Astrocyte (in vitro differentiated cells and primary cell): ENCODE measurements around the gene CAMKMT. TPM values are rescaled to one million over a fixed set of nuclear protein-coding genes. Genes with fewer than 3 reads are reported as not detected.

Experiments
- DNase-seq: peaks from one replicate; pipeline ENCODE4 v3.0.0-alpha.2; 2010; ENCODE audit warnings: low read depth
- FAIRE-seq: peaks from 2 replicates; lab custom pipeline; 2011; peaks lifted over from hg19 to GRCh38; lab: Jason Lieb, UNC
- H2AFZ ChIP-seq: 2 replicates; pipeline ENCODE4 v1.6.0; 2012; ENCODE audit warnings: low read depth, low read length, inconsistent platforms
- H3K27ac ChIP-seq: 2 replicates; pipeline ENCODE4 v1.5.1; 2011; ENCODE audit warnings: low read depth, low read length, inconsistent platforms
- H3K27me3 ChIP-seq: 2 replicates; pipeline ENCODE4 v1.6.0; 2011; ENCODE audit warnings: low read length, inconsistent platforms; ENCODE audit not compliant: insufficient read depth
- H3K36me3 ChIP-seq: 2 replicates; pipeline ENCODE4 v1.5.1; 2011; ENCODE audit warnings: low read length, inconsistent platforms; ENCODE audit not compliant: insufficient read depth
- H3K4me1 ChIP-seq: 2 replicates; pipeline ENCODE4 v1.5.1; 2011; ENCODE audit warnings: low read length, inconsistent platforms; ENCODE audit not compliant: insufficient read depth
- H3K4me2 ChIP-seq: 2 replicates; pipeline ENCODE4 v1.6.0; 2012; ENCODE audit warnings: low read length, inconsistent platforms
- H3K4me3 ChIP-seq: 2 replicates; pipeline ENCODE4 v1.5.1; 2011; ENCODE audit warnings: low read depth, mild to moderate bottlenecking, low read length, inconsistent platforms; ENCODE audit not compliant: insufficient read depth
- H3K79me2 ChIP-seq: 2 replicates; pipeline ENCODE4 v1.6.0; 2012; ENCODE audit warnings: mild to moderate bottlenecking, low read length, inconsistent platforms; ENCODE audit not compliant: insufficient read depth
- H3K9ac ChIP-seq: 2 replicates; pipeline ENCODE4 v1.6.0; 2012; ENCODE audit warnings: mild to moderate bottlenecking, low read length, inconsistent platforms
- H3K9me3 ChIP-seq: 2 replicates; pipeline ENCODE4 v1.5.1; 2012; ENCODE audit warnings: low read depth, mild to moderate bottlenecking, low read length, inconsistent platforms; ENCODE audit not compliant: insufficient read depth
- H4K20me1 ChIP-seq: 2 replicates; pipeline ENCODE4 v1.6.0; 2012; ENCODE audit warnings: low read length, inconsistent platforms; ENCODE audit not compliant: insufficient read depth
- H3K27ac Mint-ChIP-seq: one replicate; pipeline ENCODE4 v1.8.0; 2021; ENCODE audit warnings: mild to moderate bottlenecking, mixed read lengths; ENCODE audit not compliant: unreplicated experiment
- H3K27me3 Mint-ChIP-seq: one replicate; pipeline ENCODE4 v1.8.0; 2021; ENCODE audit warnings: low read depth, mixed read lengths; ENCODE audit not compliant: unreplicated experiment
- H3K36me3 Mint-ChIP-seq: one replicate; pipeline ENCODE4 v1.8.0; 2021; ENCODE audit warnings: low read depth, mixed read lengths; ENCODE audit not compliant: unreplicated experiment
- H3K4me1 Mint-ChIP-seq: one replicate; pipeline ENCODE4 v1.8.0; 2021; ENCODE audit warnings: low read depth, mixed read lengths; ENCODE audit not compliant: unreplicated experiment
- H3K4me3 Mint-ChIP-seq: one replicate; pipeline ENCODE4 v1.8.0; 2021; ENCODE audit warnings: mild to moderate bottlenecking, moderate library complexity, mixed read lengths; ENCODE audit not compliant: unreplicated experiment
- H3K9me3 Mint-ChIP-seq: one replicate; pipeline ENCODE4 v1.8.0; 2021; ENCODE audit warnings: mild to moderate bottlenecking, mixed read lengths; ENCODE audit not compliant: unreplicated experiment
- EZH2 ChIP-seq: IDR thresholded peaks from 2 replicates; pipeline ENCODE4 v1.6.1; 2012; ENCODE audit warnings: mild to moderate bottlenecking, low read length, inconsistent platforms; ENCODE audit not compliant: insufficient read depth
- total RNA-seq: library from RNA; stranded (reverse); gene quantifications from 2 replicates; pipeline ENCODE4 v1.2.1, GENCODE V29; 2021
- TF ChIP-seq, protein P1 (sequence below): IDR thresholded peaks from 2 replicates; pipeline ENCODE4 v1.5.1; 2011; ENCODE audit warnings: low read depth, mild to moderate bottlenecking, inconsistent platforms, low read length, moderate library complexity; ENCODE audit not compliant: insufficient read depth

Gene CAMKMT
- total RNA-seq, 1 donor from 2014 or later, result 9.3 TPM

DNA sequence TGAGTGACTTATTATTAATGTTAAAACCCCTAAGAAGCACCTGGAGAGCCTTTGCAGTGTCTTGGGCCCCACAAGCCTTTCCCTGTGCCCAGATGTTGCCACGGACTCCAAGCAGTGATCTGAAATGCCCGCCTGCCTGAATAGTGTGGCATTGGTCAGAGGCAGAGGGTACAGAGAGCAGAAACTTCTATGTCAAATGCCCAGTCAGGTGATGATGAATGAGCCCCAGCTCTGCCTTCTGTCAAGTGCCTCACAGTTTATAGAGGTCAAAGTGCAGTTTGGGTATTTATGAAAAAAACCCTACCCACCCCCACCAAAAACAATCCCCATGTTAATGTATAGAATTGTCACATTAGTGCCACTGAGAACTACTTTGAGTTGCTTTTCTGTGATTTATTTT lies 409.8 kb downstream of the CAMKMT start:
- no peaks in the 10 kb centered on the region for H3K9me3 ChIP-seq
- H3K4me1 ChIP-seq, result no peaks in the 10 kb centered on the region
- no peak overlapping the region for H3K4me2 ChIP-seq
- Mint-ChIP-seq H3K27ac (no peak overlapping the region), H3K4me1 (peaks cover 12% of the 10 kb centered on the region), H3K36me3 (no peaks in the 10 kb centered on the region), H3K4me3 (no peak overlapping the region), H3K27me3 (peaks cover 22% of the 10 kb centered on the region), H3K9me3 (no peaks in the 10 kb centered on the region)
- no peak overlapping the region for H3K27ac ChIP-seq
- no peaks in the 10 kb centered on the region for H3K79me2 ChIP-seq
- no peaks in the 10 kb centered on the region for H3K36me3 ChIP-seq
- no peak overlapping the region for H3K9ac ChIP-seq
- H2AFZ ChIP-seq, result no peak overlapping the region
- DNase-seq (no peak), FAIRE-seq (no peak)
- H4K20me1 ChIP-seq, result no peaks in the 10 kb centered on the region
- H3K27me3 ChIP-seq, result peaks cover 46% of the 10 kb centered on the region
- no peak overlapping the region for H3K4me3 ChIP-seq
- TF ChIP-seq EZH2, result no peak

DNA sequence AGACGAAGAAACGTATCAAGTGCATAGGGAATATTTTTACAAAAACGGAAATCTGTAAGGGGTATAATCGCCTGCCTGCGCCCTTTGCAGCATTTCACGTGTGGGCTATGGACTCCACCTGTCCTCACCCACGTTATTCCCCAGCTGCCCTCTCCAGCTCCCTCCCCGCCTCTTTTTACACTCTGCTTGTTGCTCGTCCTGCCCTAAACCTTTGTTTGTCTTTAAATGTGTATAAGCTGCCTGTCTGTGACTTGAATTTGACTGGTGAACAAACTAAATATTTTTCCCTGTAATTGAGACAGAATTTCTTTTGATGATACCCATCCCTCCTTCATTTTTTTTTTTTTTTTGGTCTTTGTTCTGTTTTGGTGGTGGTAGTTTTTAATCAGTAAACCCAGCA lies 410.4 kb downstream of the CAMKMT start:
- Histone ChIP-seq H3K9ac (no peak overlapping the region), H3K27ac (no peak overlapping the region), H3K4me3 (no peak overlapping the region), H3K36me3 (no peaks in the 10 kb centered on the region), H3K4me1 (no peaks in the 10 kb centered on the region), H3K9me3 (no peaks in the 10 kb centered on the region), H4K20me1 (no peaks in the 10 kb centered on the region), H2AFZ (no peak overlapping the region), H3K27me3 (peaks cover 46% of the 10 kb centered on the region), H3K4me2 (no peak overlapping the region), H3K79me2 (no peaks in the 10 kb centered on the region)
- H3K27ac Mint-ChIP-seq, result no peak overlapping the region
- peaks cover 13% of the 10 kb centered on the region for H3K4me1 Mint-ChIP-seq
- H3K36me3 Mint-ChIP-seq, result no peaks in the 10 kb centered on the region
- no peaks in the 10 kb centered on the region for H3K9me3 Mint-ChIP-seq
- H3K27me3 Mint-ChIP-seq, result peaks cover 16% of the 10 kb centered on the region
- TF ChIP-seq, protein P1, sequence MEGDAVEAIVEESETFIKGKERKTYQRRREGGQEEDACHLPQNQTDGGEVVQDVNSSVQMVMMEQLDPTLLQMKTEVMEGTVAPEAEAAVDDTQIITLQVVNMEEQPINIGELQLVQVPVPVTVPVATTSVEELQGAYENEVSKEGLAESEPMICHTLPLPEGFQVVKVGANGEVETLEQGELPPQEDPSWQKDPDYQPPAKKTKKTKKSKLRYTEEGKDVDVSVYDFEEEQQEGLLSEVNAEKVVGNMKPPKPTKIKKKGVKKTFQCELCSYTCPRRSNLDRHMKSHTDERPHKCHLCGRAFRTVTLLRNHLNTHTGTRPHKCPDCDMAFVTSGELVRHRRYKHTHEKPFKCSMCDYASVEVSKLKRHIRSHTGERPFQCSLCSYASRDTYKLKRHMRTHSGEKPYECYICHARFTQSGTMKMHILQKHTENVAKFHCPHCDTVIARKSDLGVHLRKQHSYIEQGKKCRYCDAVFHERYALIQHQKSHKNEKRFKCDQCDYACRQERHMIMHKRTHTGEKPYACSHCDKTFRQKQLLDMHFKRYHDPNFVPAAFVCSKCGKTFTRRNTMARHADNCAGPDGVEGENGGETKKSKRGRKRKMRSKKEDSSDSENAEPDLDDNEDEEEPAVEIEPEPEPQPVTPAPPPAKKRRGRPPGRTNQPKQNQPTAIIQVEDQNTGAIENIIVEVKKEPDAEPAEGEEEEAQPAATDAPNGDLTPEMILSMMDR, result no peak
- no peak for TF ChIP-seq EZH2
- no peak for FAIRE-seq
- no peak for DNase-seq
- no peak overlapping the region for H3K4me3 Mint-ChIP-seq

DNA sequence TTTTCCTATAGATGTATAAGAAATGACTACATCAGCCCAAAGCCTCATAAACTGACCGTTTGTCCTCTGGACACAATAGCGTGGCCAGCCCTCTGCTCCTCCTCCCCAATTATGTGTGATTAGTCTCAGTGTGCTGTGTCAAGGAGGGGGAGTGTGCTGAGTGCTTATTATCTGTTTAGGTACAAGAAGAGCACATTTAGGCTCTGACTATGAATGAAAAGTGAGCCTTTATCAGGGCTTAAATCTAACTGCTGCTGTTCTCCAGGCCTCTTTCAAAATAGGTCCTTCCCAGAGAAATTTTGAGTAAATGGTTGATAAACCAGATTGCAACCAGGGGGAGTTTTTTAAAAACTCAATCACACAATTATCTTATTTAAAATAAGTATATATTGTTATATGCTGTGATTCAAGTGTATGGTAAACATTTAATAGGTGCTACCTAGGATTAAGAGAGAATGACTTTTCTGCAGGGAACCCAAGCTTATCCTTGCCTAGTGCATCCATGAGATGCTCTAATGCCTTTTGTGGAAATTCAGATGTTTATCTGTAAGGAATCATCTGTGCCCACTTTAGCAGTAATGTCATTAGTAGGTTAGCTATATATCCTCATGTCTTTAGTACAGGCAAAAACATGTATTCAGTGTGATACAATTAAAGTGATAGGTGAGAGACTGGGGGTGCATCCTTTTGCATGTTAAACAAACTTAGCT lies 411.1 kb downstream of the CAMKMT start:
- no peak overlapping the region for H2AFZ ChIP-seq
- H3K27me3 ChIP-seq, result peaks cover 41% of the 10 kb centered on the region
- Mint-ChIP-seq H3K4me1 (peaks cover 19% of the 10 kb centered on the region), H3K36me3 (no peaks in the 10 kb centered on the region), H3K27me3 (peaks cover 10% of the 10 kb centered on the region), H3K4me3 (no peak overlapping the region), H3K27ac (no peak overlapping the region), H3K9me3 (no peaks in the 10 kb centered on the region)
- H3K4me1 ChIP-seq, result no peaks in the 10 kb centered on the region
- no peak for FAIRE-seq
- no peak overlapping the region for H3K27ac ChIP-seq
- H3K4me2 ChIP-seq, result no peak overlapping the region
- H4K20me1 ChIP-seq, result no peaks in the 10 kb centered on the region
- no peak for DNase-seq
- H3K9ac ChIP-seq, result no peak overlapping the region
- no peaks in the 10 kb centered on the region for H3K36me3 ChIP-seq
- H3K4me3 ChIP-seq, result no peak overlapping the region
- no peaks in the 10 kb centered on the region for H3K9me3 ChIP-seq
- TF ChIP-seq EZH2, result no peak
- TF ChIP-seq, protein P1, result no peak
- no peaks in the 10 kb centered on the region for H3K79me2 ChIP-seq
